Neural cell (in vitro differentiated cells): ENCODE measurements around the gene C1QTNF1. TPM values are rescaled to one million over a fixed set of nuclear protein-coding genes. Genes with fewer than 3 reads are reported as not detected.

ENCODE experiments used
- H2AFZ ChIP-seq: fragments of 200-600, 300-800 bp; sonication (generic), shearing (Covaris generic); 2 replicates; pipeline ENCODE4 v1.6.0; 2014; ENCODE audit warnings: low read depth, mild to moderate bottlenecking, antibody characterized with exemption, low read length, moderate library complexity
- H3F3A ChIP-seq: fragments of 200-600 bp; shearing (Covaris generic); 2 replicates; pipeline ENCODE4 v1.6.1; 2016; ENCODE audit warnings: mild to moderate bottlenecking, moderate library complexity, mixed read lengths, antibody characterized with exemption, low read length; ENCODE audit not compliant: insufficient read depth, poor library complexity, severe bottlenecking
- H3K27ac ChIP-seq: fragments of 200-600, 300-800 bp; sonication (generic), shearing (Covaris generic); 2 replicates; pipeline ENCODE4 v1.5.1; 2014; ENCODE audit warnings: mild to moderate bottlenecking, low read length, moderate library complexity
- H3K27me3 ChIP-seq: fragments of 300-800, 200-600 bp; sonication (generic), shearing (Covaris generic); 2 replicates; pipeline ENCODE4 v1.6.0; 2014; ENCODE audit warnings: mild to moderate bottlenecking, low read depth, low read length, moderate library complexity; ENCODE audit not compliant: insufficient read depth
- H3K36me3 ChIP-seq: fragments of 300-800, 200-600 bp; sonication (generic), shearing (Covaris generic); 2 replicates; pipeline ENCODE4 v1.5.1; 2014; ENCODE audit warnings: mild to moderate bottlenecking, antibody characterized with exemption, low read length, moderate library complexity; ENCODE audit not compliant: insufficient read depth
- H3K4me2 ChIP-seq: fragments of 300-800, 200-600 bp; sonication (generic), shearing (Covaris generic); 2 replicates; pipeline ENCODE4 v1.6.0; 2014; ENCODE audit warnings: mild to moderate bottlenecking, low read length
- H3K4me3 ChIP-seq: fragments of 300-800, 200-600 bp; sonication (generic), shearing (Covaris generic); 2 replicates; pipeline ENCODE4 v1.5.1; 2014; ENCODE audit warnings: mild to moderate bottlenecking, low read length, moderate library complexity
- H3K79me2 ChIP-seq: fragments of 200-600 bp; shearing (Covaris generic); replicated peaks from 2 replicates; pipeline ENCODE4 v1.6.0; 2014; ENCODE audit warnings: mild to moderate bottlenecking, low read length, moderate library complexity; ENCODE audit not compliant: insufficient read depth
- H3K9ac ChIP-seq: fragments of 300-800, 200-600 bp; sonication (generic), shearing (Covaris generic); 2 replicates; pipeline ENCODE4 v1.6.1; 2016; ENCODE audit warnings: mild to moderate bottlenecking, low read length, mixed read lengths
- H3K9me2 ChIP-seq: fragments of 200-600 bp; shearing (Covaris generic); 2 replicates; pipeline ENCODE4 v1.6.1; 2016; ENCODE audit warnings: mild to moderate bottlenecking, low read length, mixed read lengths; ENCODE audit not compliant: insufficient read depth
- H3K9me3 ChIP-seq: fragments of 200-600, 300-800 bp; sonication (generic), shearing (Covaris generic); 2 replicates; pipeline ENCODE4 v1.6.1; 2016; ENCODE audit warnings: mild to moderate bottlenecking, mixed run types, low read length, moderate library complexity, mixed read lengths
- H4K20me1 ChIP-seq: fragments of 200-600 bp; shearing (Covaris generic); 2 replicates; pipeline ENCODE4 v1.6.1; 2016; ENCODE audit warnings: mild to moderate bottlenecking, mixed run types; ENCODE audit not compliant: insufficient read depth
- EP300 ChIP-seq: fragments of 450-650 bp; conservative IDR thresholded peaks from 2 replicates; pipeline ENCODE4 v1.6.1; 2014; ENCODE audit warnings: antibody characterized with exemption, mild to moderate bottlenecking, moderate library complexity; ENCODE audit not compliant: poor library complexity, severe bottlenecking
- EZH2 ChIP-seq: fragments of 200-600, 300-800 bp; shearing (Covaris generic), sonication (generic); IDR thresholded peaks from 2 replicates; pipeline ENCODE4 v1.6.1; 2014; ENCODE audit warnings: antibody characterized with exemption, low read length, borderline replicate concordance, mild to moderate bottlenecking; ENCODE audit not compliant: insufficient read depth, poor library complexity, severe bottlenecking
- MXI1 ChIP-seq: fragments of 450-650 bp; conservative IDR thresholded peaks from 2 replicates; pipeline ENCODE4 v1.6.1; 2014; ENCODE audit warnings: antibody characterized with exemption, mild to moderate bottlenecking; ENCODE audit not compliant: poor library complexity, severe bottlenecking
- POLR2AphosphoS5 ChIP-seq: IDR thresholded peaks from 2 replicates; pipeline ENCODE4 v1.6.1; 2012
- RAD21 ChIP-seq: fragments of 450-650 bp; conservative IDR thresholded peaks from 2 replicates; pipeline ENCODE4 v1.6.1; 2014; ENCODE audit warnings: antibody characterized with exemption, mild to moderate bottlenecking, moderate library complexity
- SMC3 ChIP-seq: fragments of 450-650 bp; conservative IDR thresholded peaks from 2 replicates; pipeline ENCODE4 v1.6.1; 2014; ENCODE audit warnings: antibody characterized with exemption, mild to moderate bottlenecking, moderate library complexity; ENCODE audit not compliant: poor library complexity
- TAF1 ChIP-seq: IDR thresholded peaks from 2 replicates; pipeline ENCODE4 v1.6.1; 2012; ENCODE audit warnings: low read depth
- polyA plus RNA-seq: library from polyadenylated mRNA; depleted of rRNA; stranded (reverse); fragments of >200 nt; gene quantifications from 2 replicates; pipeline ENCODE4 v1.2.3, GENCODE V29; 2014
- TF ChIP-seq, protein P1 (sequence below): IDR thresholded peaks from 2 replicates; pipeline ENCODE4 v1.6.1; 2012; ENCODE audit warnings: borderline replicate concordance
- TF ChIP-seq, protein P2 (sequence below): fragments of 450-650 bp; IDR thresholded peaks from 2 replicates; pipeline ENCODE4 v1.5.1; 2014; ENCODE audit warnings: antibody characterized with exemption, mild to moderate bottlenecking, moderate library complexity; ENCODE audit not compliant: poor library complexity, severe bottlenecking

C1QTNF1 gene
- polyA plus RNA-seq, 1 donor from 2014 or later, result 0.16 TPM

DNA sequence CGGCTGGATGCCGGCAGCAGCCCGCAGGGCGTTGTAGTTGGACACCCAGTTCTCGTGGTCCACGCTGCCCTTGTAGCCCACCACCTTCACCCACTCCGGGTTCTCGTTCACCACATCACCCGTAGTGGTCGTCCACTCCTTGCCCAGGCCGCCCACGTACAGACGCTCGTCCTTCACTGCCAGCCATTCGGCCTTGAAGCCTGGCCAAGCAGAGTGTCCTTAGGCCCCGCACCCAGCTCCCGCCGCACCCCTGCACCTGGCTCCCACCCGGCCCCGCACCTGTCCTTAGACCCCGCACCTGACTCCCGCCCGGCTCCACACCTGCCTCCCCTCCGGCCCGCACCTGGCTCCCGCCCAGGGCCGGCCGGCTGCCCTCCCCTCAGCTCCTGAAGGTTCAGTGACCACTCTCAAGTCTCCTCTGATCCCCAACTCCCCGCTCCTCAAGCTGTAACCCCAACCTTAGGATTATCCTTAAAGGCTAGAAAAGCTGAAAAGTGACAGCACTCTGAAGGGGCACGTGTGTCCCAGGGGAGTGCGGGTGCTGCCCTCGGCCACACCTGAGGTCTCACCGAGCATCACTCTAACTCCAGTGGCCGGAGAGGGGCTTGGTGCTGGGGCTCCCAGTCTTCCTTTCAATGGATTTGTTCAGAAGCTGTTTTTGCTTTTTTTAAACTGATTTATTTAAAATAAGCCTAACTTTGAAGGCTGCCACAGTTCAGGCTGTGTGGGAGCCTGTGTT, 28.8 kb upstream of the C1QTNF1 start:
- H3K4me3 ChIP-seq, result no peak overlapping the region
- no peaks in the 10 kb centered on the region for H3K36me3 ChIP-seq
- TF ChIP-seq RAD21 (no peak), POLR2AphosphoS5 (no peak), TAF1 (no peak), MXI1 (no peak), SMC3 (no peak)
- TF ChIP-seq, protein P1, sequence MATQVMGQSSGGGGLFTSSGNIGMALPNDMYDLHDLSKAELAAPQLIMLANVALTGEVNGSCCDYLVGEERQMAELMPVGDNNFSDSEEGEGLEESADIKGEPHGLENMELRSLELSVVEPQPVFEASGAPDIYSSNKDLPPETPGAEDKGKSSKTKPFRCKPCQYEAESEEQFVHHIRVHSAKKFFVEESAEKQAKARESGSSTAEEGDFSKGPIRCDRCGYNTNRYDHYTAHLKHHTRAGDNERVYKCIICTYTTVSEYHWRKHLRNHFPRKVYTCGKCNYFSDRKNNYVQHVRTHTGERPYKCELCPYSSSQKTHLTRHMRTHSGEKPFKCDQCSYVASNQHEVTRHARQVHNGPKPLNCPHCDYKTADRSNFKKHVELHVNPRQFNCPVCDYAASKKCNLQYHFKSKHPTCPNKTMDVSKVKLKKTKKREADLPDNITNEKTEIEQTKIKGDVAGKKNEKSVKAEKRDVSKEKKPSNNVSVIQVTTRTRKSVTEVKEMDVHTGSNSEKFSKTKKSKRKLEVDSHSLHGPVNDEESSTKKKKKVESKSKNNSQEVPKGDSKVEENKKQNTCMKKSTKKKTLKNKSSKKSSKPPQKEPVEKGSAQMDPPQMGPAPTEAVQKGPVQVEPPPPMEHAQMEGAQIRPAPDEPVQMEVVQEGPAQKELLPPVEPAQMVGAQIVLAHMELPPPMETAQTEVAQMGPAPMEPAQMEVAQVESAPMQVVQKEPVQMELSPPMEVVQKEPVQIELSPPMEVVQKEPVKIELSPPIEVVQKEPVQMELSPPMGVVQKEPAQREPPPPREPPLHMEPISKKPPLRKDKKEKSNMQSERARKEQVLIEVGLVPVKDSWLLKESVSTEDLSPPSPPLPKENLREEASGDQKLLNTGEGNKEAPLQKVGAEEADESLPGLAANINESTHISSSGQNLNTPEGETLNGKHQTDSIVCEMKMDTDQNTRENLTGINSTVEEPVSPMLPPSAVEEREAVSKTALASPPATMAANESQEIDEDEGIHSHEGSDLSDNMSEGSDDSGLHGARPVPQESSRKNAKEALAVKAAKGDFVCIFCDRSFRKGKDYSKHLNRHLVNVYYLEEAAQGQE, result no peak
- TF ChIP-seq, protein P2, sequence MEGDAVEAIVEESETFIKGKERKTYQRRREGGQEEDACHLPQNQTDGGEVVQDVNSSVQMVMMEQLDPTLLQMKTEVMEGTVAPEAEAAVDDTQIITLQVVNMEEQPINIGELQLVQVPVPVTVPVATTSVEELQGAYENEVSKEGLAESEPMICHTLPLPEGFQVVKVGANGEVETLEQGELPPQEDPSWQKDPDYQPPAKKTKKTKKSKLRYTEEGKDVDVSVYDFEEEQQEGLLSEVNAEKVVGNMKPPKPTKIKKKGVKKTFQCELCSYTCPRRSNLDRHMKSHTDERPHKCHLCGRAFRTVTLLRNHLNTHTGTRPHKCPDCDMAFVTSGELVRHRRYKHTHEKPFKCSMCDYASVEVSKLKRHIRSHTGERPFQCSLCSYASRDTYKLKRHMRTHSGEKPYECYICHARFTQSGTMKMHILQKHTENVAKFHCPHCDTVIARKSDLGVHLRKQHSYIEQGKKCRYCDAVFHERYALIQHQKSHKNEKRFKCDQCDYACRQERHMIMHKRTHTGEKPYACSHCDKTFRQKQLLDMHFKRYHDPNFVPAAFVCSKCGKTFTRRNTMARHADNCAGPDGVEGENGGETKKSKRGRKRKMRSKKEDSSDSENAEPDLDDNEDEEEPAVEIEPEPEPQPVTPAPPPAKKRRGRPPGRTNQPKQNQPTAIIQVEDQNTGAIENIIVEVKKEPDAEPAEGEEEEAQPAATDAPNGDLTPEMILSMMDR, result no peak
- no peak overlapping the region for H3K4me2 ChIP-seq
- H2AFZ ChIP-seq, result no peak overlapping the region
- no peaks in the 10 kb centered on the region for H4K20me1 ChIP-seq
- no peak overlapping the region for H3K27ac ChIP-seq
- no peaks in the 10 kb centered on the region for H3F3A ChIP-seq
- H3K9me2 ChIP-seq, result no peaks in the 10 kb centered on the region
- no peak overlapping the region for H3K9ac ChIP-seq
- no peaks in the 10 kb centered on the region for H3K27me3 ChIP-seq
- H3K9me3 ChIP-seq, result no peaks in the 10 kb centered on the region
- no peaks in the 10 kb centered on the region for H3K79me2 ChIP-seq

DNA sequence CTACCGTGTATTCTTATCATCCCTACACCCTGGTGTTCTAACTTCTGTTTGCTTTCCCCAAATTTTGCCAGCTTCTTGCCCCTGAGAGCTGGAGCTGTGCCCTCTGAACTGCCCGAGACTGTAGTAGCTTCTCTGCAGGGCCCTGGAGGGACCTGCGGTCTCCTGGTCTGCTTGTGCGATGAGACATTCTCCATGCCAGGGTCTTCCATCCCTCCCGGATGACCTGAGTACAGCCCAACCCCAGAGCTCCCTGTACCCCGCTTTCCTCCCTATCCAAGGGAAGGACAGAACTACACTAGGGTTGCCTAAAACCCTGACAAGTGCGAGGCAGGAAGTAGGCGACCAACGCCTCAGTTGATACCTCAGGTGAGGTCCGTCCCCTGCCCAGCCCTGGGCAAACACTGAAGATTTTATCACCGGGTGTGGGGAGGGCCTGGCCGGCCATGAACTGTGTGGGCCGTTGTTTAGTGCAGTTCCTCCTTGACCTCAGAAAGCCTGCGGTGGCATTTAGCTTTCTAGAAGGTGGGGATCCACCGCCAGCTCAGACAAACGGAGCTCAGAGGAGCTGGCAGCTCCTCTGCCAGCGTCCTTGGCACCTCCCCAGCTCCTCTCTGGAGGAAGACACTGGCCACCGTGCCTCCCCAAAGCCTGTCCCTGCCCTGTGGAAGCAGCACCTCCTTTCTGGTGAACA, 28.1 kb upstream of the C1QTNF1 start:
- no peaks in the 10 kb centered on the region for H3K9me2 ChIP-seq
- H2AFZ ChIP-seq, result no peak overlapping the region
- H3K27ac ChIP-seq, result no peak overlapping the region
- no peaks in the 10 kb centered on the region for H3K36me3 ChIP-seq
- H3K79me2 ChIP-seq, result no peaks in the 10 kb centered on the region
- no peak overlapping the region for H3K9ac ChIP-seq
- no peak overlapping the region for H3K4me3 ChIP-seq
- no peaks in the 10 kb centered on the region for H3K9me3 ChIP-seq
- no peaks in the 10 kb centered on the region for H3F3A ChIP-seq
- no peaks in the 10 kb centered on the region for H4K20me1 ChIP-seq
- no peak overlapping the region for H3K4me2 ChIP-seq
- no peak for TF ChIP-seq TAF1
- no peak for TF ChIP-seq MXI1
- TF ChIP-seq EP300, result no peak
- TF ChIP-seq, protein P2, result no peak
- TF ChIP-seq POLR2AphosphoS5, result no peak
- no peak for TF ChIP-seq RAD21
- TF ChIP-seq SMC3, result no peak
- no peak for TF ChIP-seq EZH2
- TF ChIP-seq, protein P1, result no peak
- H3K27me3 ChIP-seq, result no peaks in the 10 kb centered on the region
